Measurements from ENCODE around the gene CCM2. TPM values are rescaled to one million over a fixed set of nuclear protein-coding genes. Genes with fewer than 3 reads are reported as not detected.

Gene CCM2
- polyA plus RNA-seq, 3 donors = 21.7 to 58.0 (median 47.7) TPM

- H3K27ac ChIP-seq (ENCODE audit: low read depth, low read length) = no peak overlapping the region
- WGBS, 3 donors = 81 to 93% (median 82%) methylated on average over 3 of the region's 3 CpGs
Measured at GRCh38 chr7:45119550-45119949, 119.5 kb downstream of the CCM2 start.

GRCh38 chr7:45122975-45123860 lies 123.2 kb downstream of the CCM2 start:
- no peak overlapping the region for H3K27ac ChIP-seq (ENCODE audit: low read depth, low read length)
- WGBS, 3 donors = 63 to 75% (median 73%) methylated on average over 15 to 16 of the region's 16 CpGs

- no peak overlapping the region for H3K27ac ChIP-seq (ENCODE audit: low read depth, low read length)
- WGBS, 3 donors = 78 to 79% (median 79%) methylated on average over 10 to 12 of the region's 12 CpGs
Measured at GRCh38 chr7:45123913-45124710, 124.1 kb downstream of the CCM2 start.

- H3K27ac ChIP-seq (ENCODE audit: low read depth, low read length) = no peak overlapping the region
- WGBS, 3 donors = 90 to 92% (median 91%) methylated on average over 11 of the region's 11 CpGs
Measured at GRCh38 chr7:45125193-45125904, 125.3 kb downstream of the CCM2 start.

Other genes with a start within 250 kb of the CCM2 start
- gene PPIA, start 203.5 kb upstream of the CCM2 start, polyA plus RNA-seq = 1,000 to 10,000 TPM; 1,331 to 2,758 (median 2,310) TPM
- gene H2AZ2, start 152.1 kb upstream of the CCM2 start, polyA plus RNA-seq = 100 to 1,000 TPM in 1 of 3 donors, 10 to 100 TPM in 2; 53.1 to 123 (median 78.6) TPM
- gene PURB, start 114.7 kb upstream of the CCM2 start, polyA plus RNA-seq = 1 to 10 TPM; 3.7 to 9.0 (median 8.1) TPM
- gene MYO1G, start 21.2 kb upstream of the CCM2 start, polyA plus RNA-seq = 1 to 10 TPM; 1.1 to 6.5 (median 1.8) TPM
- 1 to 10 TPM in 2 of 3 donors, under 1 TPM in 1; 0.95 to 3.3 (median 2.0) TPM for gene NACAD, start 88.8 kb downstream of the CCM2 start, polyA plus RNA-seq
- gene TBRG4, start 111.5 kb downstream of the CCM2 start, polyA plus RNA-seq = 10 to 100 TPM; 25.3 to 45.6 (median 27.1) TPM
- 100 to 1,000 TPM in 1 of 3 donors, 10 to 100 TPM in 2; 11.6 to 107 (median 58.5) TPM for gene RAMP3, start 157.6 kb downstream of the CCM2 start, polyA plus RNA-seq

Data from adipose tissue (tissue), 3 donors.